K562 (cell line): Measurements from ENCODE around the gene PHF20. TPM values are rescaled to one million over a fixed set of nuclear protein-coding genes. Genes with fewer than 3 reads are reported as not detected.
A peak's percentile ranks its signal among the peaks of the same experiment; 100 is the strongest.

Experiments
- ARID4B ChIP-seq: sonication (generic); formaldehyde crosslinking; IDR thresholded peaks from 2 replicates; pipeline ENCODE4 v1.8.0; 2022; ENCODE audit warnings: mild to moderate bottlenecking, missing genetic modification reagents
- ATF7 ChIP-seq: fragments of 450-650 bp; IDR thresholded peaks from 2 replicates; pipeline ENCODE4 v1.7.1; 2014; ENCODE audit warnings: mild to moderate bottlenecking, moderate library complexity
- BMI1 ChIP-seq: fragments of 150-350 bp; IDR thresholded peaks from 2 replicates; pipeline ENCODE4 v1.6.1; 2014; ENCODE audit warnings: low read length
- CBFA2T2 ChIP-seq: fragments of 450-650 bp; conservative IDR thresholded peaks from 2 replicates; pipeline ENCODE4 v1.6.1; 2017; ENCODE audit warnings: mild to moderate bottlenecking
- CEBPG ChIP-seq, 3 experiments: fragments of 200-800 bp in 1 of 3; sonication (Bioruptor generic) in 1 of 3; sonication (generic) in 1 of 3; formaldehyde crosslinking in 1 of 3; IDR thresholded peaks in 2 of 3; conservative IDR thresholded peaks in 1 of 3; 2 replicates each; pipeline versions ENCODE4 v1.6.1 to v1.8.0; 2016 to 2022; ENCODE audit warnings: missing compliant biosample characterization in 2 of 3, missing genetic modification characterization in 2 of 3, mild to moderate bottlenecking in 1 of 3, missing genetic modification reagents in 1 of 3
- COPS2 ChIP-seq: fragments of 450-650 bp; conservative IDR thresholded peaks from 2 replicates; pipeline ENCODE4 v1.6.1; 2016; ENCODE audit warnings: mild to moderate bottlenecking, moderate library complexity
- CREB3L1 ChIP-seq: fragments of 450-650 bp; IDR thresholded peaks from 2 replicates; pipeline ENCODE4 v1.6.1; 2014; ENCODE audit warnings: low read depth, mild to moderate bottlenecking, moderate library complexity, borderline replicate concordance
- CREM ChIP-seq: IDR thresholded peaks from 2 replicates; pipeline ENCODE4 v1.6.1; 2014; ENCODE audit warnings: antibody characterized with exemption, low read depth
- GMEB1 ChIP-seq: fragments of 250-450 bp; sonication (Bioruptor Pico); IDR thresholded peaks from 2 replicates; pipeline ENCODE4 v1.4.0; 2020; ENCODE audit warnings: mild to moderate bottlenecking
- KDM1A ChIP-seq, 2 experiments: fragments of 450-650 bp; IDR thresholded peaks; 2 replicates each; pipeline ENCODE4 v1.6.1; 2016; ENCODE audit warnings: mild to moderate bottlenecking in 2 of 2
- MAX ChIP-seq: sonication (generic); formaldehyde crosslinking; IDR thresholded peaks from 2 replicates; pipeline ENCODE4 v1.9.0; 2022; ENCODE audit warnings: mild to moderate bottlenecking, missing genetic modification reagents
- NR1H2 ChIP-seq: sonication (generic); formaldehyde crosslinking; IDR thresholded peaks from 2 replicates; pipeline ENCODE4 v1.4.0; 2020; ENCODE audit warnings: mild to moderate bottlenecking, missing genetic modification reagents
- POLR2A ChIP-seq: fragments of 450-650 bp; conservative IDR thresholded peaks from 2 replicates; pipeline ENCODE4 v1.6.1; 2016
- ZC3H11A ChIP-seq: IDR thresholded peaks from 2 replicates; pipeline ENCODE4 v1.6.1; 2012; ENCODE audit warnings: low read depth, low read length, improper control_type of control experiment
- ZNF395 ChIP-seq: fragments of 200-800 bp; sonication (Bioruptor generic); IDR thresholded peaks from 2 replicates; pipeline ENCODE4 v1.6.1; 2017; ENCODE audit warnings: missing genetic modification characterization, missing compliant biosample characterization
- polyA plus RNA-seq, 8 experiments: library from polyadenylated mRNA; depleted of rRNA in 4 of 8; stranded (reverse) in 5 of 8; unstranded in 3 of 8; fragments of >200 nt; fragmentation: Nextera tagmentation in 2 of 8; fragmentation: Illumina TruSeq in 1 of 8; extraction: Ambion mirVana in 2 of 8; extraction: Trizol in 1 of 8; gene quantifications; 2 replicates each; pipeline versions ENCODE4 v1.2.1 to v1.2.3, GENCODE V29; 2011 to 2014; ENCODE audit warnings: inconsistent platforms in 1 of 8, missing spikeins in 1 of 8
- total RNA-seq, 7 experiments: library from RNA; depleted of rRNA in 6 of 7; stranded (reverse); fragments of >200 nt in 6 of 7; fragmentation: Illumina TruSeq in 2 of 7; extraction: Trizol in 2 of 7; gene quantifications; 2 replicates each; pipeline versions ENCODE4 v1.2.1 to v1.2.3, GENCODE V29; 2011 to 2021; ENCODE audit warnings: low replicate concordance in 1 of 7

PHF20 gene
- total and polyA plus RNA-seq, 9 of the 15 experiments (the other 6 are each of a cell fraction or from before 2014, with no cell fraction given) = 49.9 to 196 (median 70.7) TPM

GRCh38 chr20:35771689-35772562, at the start of gene PHF20 (continued):
- TF ChIP-seq CREM (peak; percentile 95), CEBPG (CRISPR knock-in tag; IDR thresholded peaks at IDR 0.05) (peak; percentile 77), CEBPG (tag; conservative IDR thresholded peaks at IDR 0.05 in 1 of 2, IDR thresholded peaks at IDR 0.05 in 1 of 2) (no peak), CREB3L1 (0 out of 2 replicates have a peak, but pooled peaks have one; percentile 28), ARID4B (CRISPR knock-in tag) (0 out of 2 replicates have a peak, but pooled peaks have one; percentile 29), ATF7 (peak; percentile 93), GMEB1 (CRISPR knock-in tag) (peak; percentile 43; the same call in 1 of the 2 replicates), CBFA2T2 (peak; percentile 79), KDM1A (IDR thresholded peaks at IDR 0.05) (peak in 1 of 2 experiments; percentile 29; a peak in 1 of 4 replicates), NR1H2 (0 out of 2 replicates have a peak, but pooled peaks have one; percentile 41), MAX (peak; percentile 94), ZC3H11A (no peak), BMI1 (peak; percentile 55; the same call in 1 of the 2 replicates), COPS2 (no peak), ZNF395 (0 out of 2 replicates have a peak, but pooled peaks have one; percentile 45), POLR2A (0 out of 2 replicates have a peak, but pooled peaks have one; percentile 52)
